Mesendoderm (in vitro differentiated cells): ENCODE measurements around the gene KSR2.

Experiments used
- DNase-seq: peaks from one replicate; pipeline ENCODE4 v3.0.0; 2013
- H2AK5ac ChIP-seq: 2 replicates; pipeline ENCODE4 v1.6.1; 2013; ENCODE audit warnings: low read length, inconsistent platforms
- H2BK120ac ChIP-seq: 2 replicates; pipeline ENCODE4 v1.6.1; 2013; ENCODE audit warnings: low read depth, mild to moderate bottlenecking, low read length, moderate library complexity, mixed read lengths
- H2BK15ac ChIP-seq: replicated peaks from 2 replicates; pipeline ENCODE4 v1.6.1; 2013; ENCODE audit warnings: low read depth, mild to moderate bottlenecking, moderate library complexity
- H2BK5ac ChIP-seq: 2 replicates; pipeline ENCODE4 v1.6.1; 2013; ENCODE audit warnings: low read length, inconsistent platforms
- H3K18ac ChIP-seq: 2 replicates; pipeline ENCODE4 v1.6.1; 2013; ENCODE audit warnings: mild to moderate bottlenecking, low read length, mixed read lengths
- H3K23ac ChIP-seq: one replicate; pipeline ENCODE4 v1.6.1; 2013; ENCODE audit warnings: low read length
- H3K27ac ChIP-seq: 2 replicates; pipeline ENCODE4 v1.5.1; 2013; ENCODE audit warnings: low read depth, mild to moderate bottlenecking, inconsistent platforms, low read length, moderate library complexity
- H3K27me3 ChIP-seq: 2 replicates; pipeline ENCODE4 v1.6.1; 2013; ENCODE audit warnings: low read length, control low read depth, mild to moderate bottlenecking, inconsistent platforms; ENCODE audit not compliant: insufficient read depth, poor library complexity
- H3K36me3 ChIP-seq: 2 replicates; pipeline ENCODE4 v1.6.1; 2013; ENCODE audit warnings: low read length, inconsistent platforms; ENCODE audit not compliant: control insufficient read depth, insufficient read depth
- H3K4ac ChIP-seq: one replicate; pipeline ENCODE4 v1.6.1; 2013; ENCODE audit warnings: low read depth, mild to moderate bottlenecking, low read length, moderate library complexity
- H3K4me1 ChIP-seq: 2 replicates; pipeline ENCODE4 v1.6.1; 2013; ENCODE audit warnings: low read depth, low read length, inconsistent platforms; ENCODE audit not compliant: control insufficient read depth
- H3K4me2 ChIP-seq: 2 replicates; pipeline ENCODE4 v1.6.1; 2013; ENCODE audit warnings: low read length
- H3K4me3 ChIP-seq: 2 replicates; pipeline ENCODE4 v1.5.1; 2013; ENCODE audit warnings: mild to moderate bottlenecking, low read length
- H3K56ac ChIP-seq: one replicate; pipeline ENCODE4 v1.6.1; 2013; ENCODE audit warnings: low read length
- H3K79me1 ChIP-seq: 2 replicates; pipeline ENCODE4 v1.6.1; 2013; ENCODE audit warnings: low read length, inconsistent platforms
- H3K79me2 ChIP-seq: 2 replicates; pipeline ENCODE4 v1.6.1; 2013; ENCODE audit warnings: mild to moderate bottlenecking, low read length; ENCODE audit not compliant: control insufficient read depth, insufficient read depth
- H3K9ac ChIP-seq: 2 replicates; pipeline ENCODE4 v1.6.1; 2013; ENCODE audit warnings: low read length, inconsistent platforms
- H4K5ac ChIP-seq: one replicate; pipeline ENCODE4 v1.6.1; 2013; ENCODE audit warnings: low read length
- H4K8ac ChIP-seq: one replicate; pipeline ENCODE4 v1.6.1; 2013; ENCODE audit warnings: low read depth, mild to moderate bottlenecking, control low read depth, low read length, moderate library complexity
- WGBS: extraction: QIAGEN DNeasy Blood & Tissue Kit; methylation state at CpG from one replicate; pipeline ENCODE4 v1.1.7; 2013; ENCODE audit warnings: low lambda C conversion rate, missing lambda C conversion rate; ENCODE audit not compliant: insufficient coverage; ENCODE audit errors: extremely low coverage; 5-methylcytosine and 5-hydroxymethylcytosine counted together

The KSR2 gene

DNA sequence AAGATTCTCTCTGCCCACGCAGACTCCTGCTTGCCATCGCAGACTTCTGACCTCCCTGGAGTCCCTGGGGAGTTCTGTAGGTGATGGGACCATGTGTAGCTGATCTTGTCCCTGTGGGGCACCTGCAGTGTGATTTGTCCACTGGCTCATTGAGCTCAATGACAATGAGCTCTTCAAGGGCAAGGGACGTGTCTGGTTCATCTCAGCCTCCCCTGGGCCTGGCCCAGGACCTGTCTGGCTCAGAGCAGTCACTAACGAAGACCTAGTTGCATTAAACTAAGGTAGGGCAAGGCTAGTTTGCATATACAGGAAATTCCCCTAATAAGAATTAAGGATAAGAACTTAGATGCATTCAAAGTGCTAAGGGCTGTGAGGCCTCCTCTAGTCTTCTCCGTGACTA, 361.8 kb downstream of the KSR2 start:
- Histone ChIP-seq H3K36me3 (no peaks in the 10 kb centered on the region), H3K4me2 (no peak overlapping the region), H3K27ac (no peak overlapping the region), H2BK120ac (no peak overlapping the region), H3K27me3 (no peaks in the 10 kb centered on the region), H3K4me3 (no peak overlapping the region), H3K79me1 (no peaks in the 10 kb centered on the region), H3K23ac (no peak overlapping the region), H3K9ac (no peak overlapping the region), H2BK5ac (no peak overlapping the region), H2BK15ac (no peak overlapping the region), H3K4ac (no peak overlapping the region), H3K56ac (no peak overlapping the region), H4K5ac (no peak overlapping the region), H3K4me1 (no peaks in the 10 kb centered on the region), H2AK5ac (no peak overlapping the region), H3K79me2 (no peaks in the 10 kb centered on the region), H4K8ac (no peak overlapping the region), H3K18ac (no peak overlapping the region)
- no peak for DNase-seq
- WGBS = no CpG with 5 or more reads among the region's 5 CpGs

DNA sequence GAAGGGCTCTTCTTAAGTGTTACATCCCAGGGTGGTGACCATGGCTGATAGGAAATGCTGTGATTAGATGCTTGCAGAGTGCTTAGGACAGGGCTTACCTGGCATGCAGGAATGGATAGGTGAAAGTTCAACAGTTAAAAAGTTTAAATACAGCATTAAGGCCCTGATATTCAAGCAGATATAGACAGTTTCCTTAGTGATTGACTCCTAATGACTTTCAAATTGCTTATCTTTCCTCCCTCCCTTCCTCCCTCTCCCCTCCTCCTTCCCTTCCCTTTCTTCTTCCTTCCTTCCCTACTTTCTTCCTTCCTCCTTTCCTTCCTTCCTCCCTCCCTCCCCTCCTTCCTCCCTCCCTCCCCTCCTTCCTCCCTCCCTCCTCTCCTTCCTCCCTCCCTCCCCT, 362.8 kb downstream of the KSR2 start:
- Histone ChIP-seq H3K18ac (no peak overlapping the region), H2BK120ac (no peak overlapping the region), H2BK5ac (no peak overlapping the region), H3K4me1 (no peaks in the 10 kb centered on the region), H3K4me3 (no peak overlapping the region), H2AK5ac (no peak overlapping the region), H3K79me1 (no peaks in the 10 kb centered on the region), H3K23ac (no peak overlapping the region), H3K27me3 (no peaks in the 10 kb centered on the region), H2BK15ac (no peak overlapping the region), H3K56ac (no peak overlapping the region), H3K27ac (no peak overlapping the region), H3K4ac (no peak overlapping the region), H4K5ac (no peak overlapping the region), H4K8ac (no peak overlapping the region), H3K9ac (no peak overlapping the region), H3K36me3 (no peaks in the 10 kb centered on the region), H3K79me2 (no peaks in the 10 kb centered on the region), H3K4me2 (no peak overlapping the region)
- no peak for DNase-seq

DNA sequence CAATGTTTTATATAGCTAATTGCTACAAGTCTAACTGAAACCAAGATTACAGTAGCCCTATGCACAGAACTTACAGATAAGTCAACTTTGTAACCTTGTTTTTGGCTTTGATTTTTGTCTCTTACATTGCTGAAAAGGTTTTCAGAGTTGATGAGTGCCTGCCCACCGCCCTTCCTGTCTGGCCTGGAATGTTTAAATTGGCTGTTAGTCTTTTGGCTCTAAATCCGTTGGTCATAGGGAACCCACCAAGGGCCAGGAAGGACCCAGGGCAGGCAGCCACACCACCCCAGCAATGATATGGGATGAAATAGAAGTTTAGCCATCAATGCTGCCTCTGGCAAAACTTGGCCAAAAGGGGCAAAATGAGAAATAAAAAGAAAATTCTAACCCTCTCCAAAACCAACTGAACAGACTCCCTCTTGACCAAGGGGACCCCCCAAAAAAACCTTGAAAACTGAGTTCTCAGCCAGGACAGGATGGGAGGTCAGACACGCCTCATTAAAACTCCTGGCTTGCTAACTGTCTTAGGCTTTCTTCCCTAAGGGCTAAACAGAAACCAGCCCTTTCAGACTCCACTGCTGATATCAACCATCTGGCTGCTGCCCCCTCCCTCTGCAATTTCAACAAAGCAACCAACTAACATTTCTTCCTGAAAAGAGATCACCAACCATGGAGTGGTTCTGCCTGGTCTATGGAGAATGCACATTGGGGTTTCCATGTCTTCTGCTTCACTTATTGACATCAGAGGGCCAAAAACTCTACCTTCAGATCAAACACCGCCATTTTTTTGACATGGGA, 365.3 kb downstream of the KSR2 start:
- peak; percentile 61 for DNase-seq
- H3K56ac ChIP-seq = no peak overlapping the region
- H4K5ac ChIP-seq = no peak overlapping the region
- no peak overlapping the region for H2BK5ac ChIP-seq
- no peaks in the 10 kb centered on the region for H3K27me3 ChIP-seq
- no CpG with 5 or more reads among the region's 4 CpGs for WGBS
- no peak overlapping the region for H3K23ac ChIP-seq
- no peaks in the 10 kb centered on the region for H3K36me3 ChIP-seq
- H3K4me1 ChIP-seq = no peaks in the 10 kb centered on the region
- H3K79me2 ChIP-seq = no peaks in the 10 kb centered on the region
- H2AK5ac ChIP-seq = no peak overlapping the region
- H4K8ac ChIP-seq = no peak overlapping the region
- no peak overlapping the region for H3K27ac ChIP-seq
- H3K4me3 ChIP-seq = no peak overlapping the region
- H3K79me1 ChIP-seq = no peaks in the 10 kb centered on the region
- H3K4me2 ChIP-seq = no peak overlapping the region
- no peak overlapping the region for H3K18ac ChIP-seq
- H3K4ac ChIP-seq = no peak overlapping the region
- H2BK120ac ChIP-seq = no peak overlapping the region
- no peak overlapping the region for H3K9ac ChIP-seq
- no peak overlapping the region for H2BK15ac ChIP-seq

DNA sequence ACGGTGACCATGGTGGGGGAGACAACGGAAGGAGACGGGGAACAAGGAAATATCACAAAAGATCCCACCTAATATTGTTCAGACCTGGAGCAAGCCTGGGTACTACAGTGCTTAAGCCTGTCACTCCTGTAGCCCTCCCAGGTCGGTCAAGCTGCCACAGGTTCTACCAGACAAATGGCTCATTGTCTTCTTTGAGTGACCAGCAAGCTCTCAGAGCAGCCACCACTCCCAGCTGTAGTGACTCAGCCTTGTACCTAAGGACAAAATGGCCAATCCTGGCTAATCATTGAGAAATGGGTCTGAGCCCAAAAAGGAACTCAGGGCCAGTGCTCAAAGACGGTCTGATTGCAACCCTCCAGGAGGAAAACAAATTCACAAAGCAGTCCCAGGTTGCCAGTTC, 368.9 kb downstream of the KSR2 start:
- no peak overlapping the region for H3K9ac ChIP-seq
- H3K27me3 ChIP-seq = no peaks in the 10 kb centered on the region
- H3K4ac ChIP-seq = no peak overlapping the region
- no peak overlapping the region for H3K18ac ChIP-seq
- no peak overlapping the region for H2BK5ac ChIP-seq
- H2BK120ac ChIP-seq = no peak overlapping the region
- H3K56ac ChIP-seq = no peak overlapping the region
- H3K4me3 ChIP-seq = no peak overlapping the region
- H4K8ac ChIP-seq = no peak overlapping the region
- no peak overlapping the region for H2AK5ac ChIP-seq
- H3K27ac ChIP-seq = no peak overlapping the region
- no peak for DNase-seq
- no peaks in the 10 kb centered on the region for H3K79me1 ChIP-seq
- no peak overlapping the region for H4K5ac ChIP-seq
- no peak overlapping the region for H3K4me2 ChIP-seq
- no peaks in the 10 kb centered on the region for H3K36me3 ChIP-seq
- no peak overlapping the region for H2BK15ac ChIP-seq
- peaks cover 3% of the 10 kb centered on the region for H3K4me1 ChIP-seq
- H3K23ac ChIP-seq = no peak overlapping the region
- H3K79me2 ChIP-seq = no peaks in the 10 kb centered on the region
- no CpG with 5 or more reads among the region's 5 CpGs for WGBS

DNA sequence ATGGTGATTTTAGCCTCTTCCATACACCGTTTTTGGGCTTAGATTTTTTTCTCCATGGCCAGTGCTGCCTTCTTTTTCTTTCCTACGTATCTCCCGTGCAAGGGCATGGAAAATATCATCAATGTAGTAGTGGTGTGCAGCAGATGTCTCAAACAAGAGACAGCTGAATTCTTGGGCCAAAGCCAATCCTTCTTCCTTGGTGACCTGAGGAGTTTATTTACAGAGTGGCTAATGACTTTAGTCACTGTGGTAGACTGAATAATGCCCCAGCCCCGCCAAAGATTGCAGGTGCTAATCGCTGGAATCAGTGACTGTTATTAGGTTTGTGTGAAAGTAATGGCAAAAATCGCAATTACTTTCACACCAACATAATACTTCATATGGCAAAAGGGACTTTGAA, 371.8 kb downstream of the KSR2 start:
- Histone ChIP-seq H3K36me3 (no peaks in the 10 kb centered on the region), H3K56ac (no peak overlapping the region), H3K9ac (no peak overlapping the region), H3K23ac (no peak overlapping the region), H3K27me3 (no peaks in the 10 kb centered on the region), H4K8ac (no peak overlapping the region), H2BK15ac (no peak overlapping the region), H3K4me2 (no peak overlapping the region), H4K5ac (no peak overlapping the region), H3K27ac (no peak overlapping the region), H2BK120ac (no peak overlapping the region), H3K4ac (no peak overlapping the region), H3K79me1 (no peaks in the 10 kb centered on the region), H2AK5ac (no peak overlapping the region), H2BK5ac (no peak overlapping the region), H3K4me1 (peaks cover 17% of the 10 kb centered on the region), H3K79me2 (no peaks in the 10 kb centered on the region), H3K18ac (no peak overlapping the region), H3K4me3 (no peak overlapping the region)
- peak; percentile 25 for DNase-seq
- WGBS = no CpG with 5 or more reads among the region's 6 CpGs

DNA sequence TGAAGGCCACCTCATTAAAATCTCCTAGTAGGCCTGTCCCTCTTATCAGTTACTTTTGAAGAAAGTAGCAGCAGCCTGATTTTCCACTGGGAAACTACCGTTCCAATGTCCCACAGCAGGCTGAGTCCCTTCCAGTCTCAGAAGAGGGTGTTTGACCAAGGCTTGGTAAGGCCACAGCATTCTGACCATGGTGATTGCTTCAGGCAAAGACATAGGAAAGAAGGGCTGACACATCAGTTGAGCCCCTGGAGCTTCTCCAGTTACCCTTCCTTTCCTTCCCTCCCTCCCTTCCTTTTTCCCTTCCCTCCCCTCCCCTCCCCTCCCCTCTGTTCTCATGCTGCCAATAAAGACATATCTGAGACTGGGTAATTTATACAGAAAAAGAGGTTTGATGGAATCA, 373.0 kb downstream of the KSR2 start:
- H2AK5ac ChIP-seq = no peak overlapping the region
- H3K4me3 ChIP-seq = no peak overlapping the region
- no peak overlapping the region for H2BK5ac ChIP-seq
- no peak overlapping the region for H3K56ac ChIP-seq
- no peaks in the 10 kb centered on the region for H3K79me1 ChIP-seq
- no peak overlapping the region for H3K4me2 ChIP-seq
- no peak overlapping the region for H4K5ac ChIP-seq
- no peak overlapping the region for H3K18ac ChIP-seq
- H3K79me2 ChIP-seq = no peaks in the 10 kb centered on the region
- H3K36me3 ChIP-seq = no peaks in the 10 kb centered on the region
- H3K23ac ChIP-seq = no peak overlapping the region
- WGBS = no CpG with 5 or more reads among the region's 1 CpG
- no peak overlapping the region for H2BK120ac ChIP-seq
- H3K9ac ChIP-seq = no peak overlapping the region
- H3K4me1 ChIP-seq = peaks cover 17% of the 10 kb centered on the region
- DNase-seq = no peak
- no peaks in the 10 kb centered on the region for H3K27me3 ChIP-seq
- H3K27ac ChIP-seq = no peak overlapping the region
- H2BK15ac ChIP-seq = no peak overlapping the region
- no peak overlapping the region for H4K8ac ChIP-seq
- H3K4ac ChIP-seq = no peak overlapping the region
